HUDEP-2 (cell line): ENCODE measurements around the gene LUZP2.

Experiments used
- DNase-seq, 76 experiments: peaks; one replicate each; lab custom pipeline; 2025; ENCODE audit not compliant: unreplicated experiment in 76 of 76; lab: John Stamatoyannopoulos, UW

The LUZP2 gene

GRCh38 chr11:24496736-24497725 lies at the start of gene LUZP2:
TSS of gene LUZP2 (plus strand) at chr11:24497053.
- no peak for DNase-seq

DNA sequence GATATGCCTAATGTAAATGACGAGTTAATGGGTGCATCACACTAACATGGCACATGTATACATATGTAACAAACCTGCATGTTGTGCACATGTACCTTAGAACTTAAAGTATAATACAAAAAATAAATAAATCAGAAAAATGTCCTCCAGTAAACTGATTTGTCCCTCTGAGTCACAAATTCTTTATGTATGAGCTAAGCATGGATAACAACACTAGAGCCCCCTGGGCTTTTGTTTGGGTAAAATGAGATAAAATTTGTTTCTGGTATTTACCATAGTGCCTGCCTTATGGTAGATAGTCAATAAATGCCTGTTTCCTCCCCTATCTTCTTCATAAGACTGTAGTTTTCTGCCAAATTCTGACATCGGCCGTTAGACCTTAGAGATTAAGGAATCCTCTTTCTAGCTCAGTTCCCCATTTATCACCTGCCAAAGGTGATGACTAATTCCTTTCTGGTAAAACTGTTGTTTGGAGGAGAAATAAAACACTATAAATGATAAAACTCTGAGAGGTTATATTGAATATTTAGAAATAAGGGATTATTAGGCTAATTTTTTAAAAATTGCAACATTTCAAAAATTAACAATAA lies 43.6 kb upstream of the LUZP2 start:
- peak in 12 of 76 experiments; percentile 14 to 72 (median 52) for DNase-seq

GRCh38 chr11:24457985-24458384 lies 38.9 kb upstream of the LUZP2 start:
- no peak for DNase-seq

DNA sequence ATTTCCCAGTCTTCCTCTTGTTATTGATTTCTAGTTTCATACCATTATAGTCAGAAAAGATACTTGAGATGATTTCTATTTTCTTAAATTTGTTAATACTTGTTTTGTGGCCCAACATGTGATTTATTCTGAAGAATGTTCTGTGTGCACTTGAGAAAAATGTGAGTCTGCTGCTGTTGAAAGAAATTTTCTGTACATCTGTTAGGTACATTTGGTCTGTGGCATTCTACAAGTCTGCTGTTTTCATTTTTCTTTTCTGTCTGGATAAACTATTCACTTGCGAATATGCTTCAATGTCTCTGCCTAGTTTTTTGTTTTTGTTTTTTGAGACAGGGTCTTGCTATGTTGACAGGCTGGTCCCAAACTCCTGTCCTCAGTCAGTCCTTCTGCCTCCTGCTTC lies 26.4 kb upstream of the LUZP2 start:
- no peak for DNase-seq

DNA sequence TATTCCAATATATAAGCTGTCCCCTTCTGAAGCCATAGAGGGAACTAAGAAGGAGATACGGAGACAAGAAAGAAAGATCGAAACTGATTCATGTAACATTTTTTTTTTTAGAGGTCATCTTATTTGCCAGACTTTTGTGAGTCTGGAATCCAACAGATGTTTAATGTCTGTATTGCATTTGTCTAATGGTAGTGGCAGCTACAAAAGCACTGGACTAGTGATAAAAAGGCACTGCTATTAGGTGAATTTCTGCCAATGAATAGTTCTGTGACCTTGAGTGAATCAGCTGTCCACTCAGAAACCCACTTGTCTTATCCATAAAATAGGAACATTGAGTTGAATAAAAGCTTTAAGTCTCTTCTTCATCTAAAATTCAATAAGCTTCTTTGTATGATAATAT lies 25.8 kb upstream of the LUZP2 start:
- no peak for DNase-seq

DNA sequence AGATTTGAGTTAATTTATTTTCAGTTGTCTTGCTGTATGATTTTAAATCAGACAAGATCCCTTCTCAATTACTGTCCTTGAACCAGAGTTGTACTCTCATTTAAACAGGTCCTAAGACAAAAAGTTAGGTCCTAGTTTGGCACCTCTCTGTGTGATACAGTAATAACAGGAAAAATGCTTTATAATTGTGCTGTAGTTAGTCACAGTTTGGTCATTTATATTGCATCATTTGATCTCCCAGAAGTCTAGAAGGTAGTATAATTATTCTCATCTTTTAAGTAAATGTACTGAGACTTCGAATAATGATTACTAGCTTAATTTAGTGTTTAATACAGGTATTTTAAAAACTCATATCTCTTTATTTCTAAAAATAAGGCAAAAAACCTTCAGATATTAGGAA lies 18.1 kb upstream of the LUZP2 start:
- DNase-seq: no peak

- DNase-seq: no peak
These were observed 7.4 kb upstream of the LUZP2 start for GRCh38 chr11:24489477-24489876.

DNA sequence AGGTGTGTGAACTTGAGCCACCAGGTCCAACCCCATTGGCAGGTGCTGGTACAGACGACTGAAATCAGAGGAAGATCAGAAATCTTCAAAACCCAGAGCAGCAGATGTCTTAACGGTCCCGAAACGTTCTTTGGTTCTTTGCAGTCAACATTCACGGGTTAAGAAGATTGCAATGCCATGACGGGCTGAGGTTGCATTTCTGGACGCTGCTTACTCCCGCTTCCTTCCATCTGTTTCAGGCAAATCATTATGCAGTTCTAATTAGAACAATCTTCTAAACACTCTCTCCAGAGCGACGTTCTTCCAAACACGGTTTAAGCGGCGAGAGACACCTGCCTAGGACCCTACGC lies 492 bp upstream of the LUZP2 start:
- no peak for DNase-seq

DNA sequence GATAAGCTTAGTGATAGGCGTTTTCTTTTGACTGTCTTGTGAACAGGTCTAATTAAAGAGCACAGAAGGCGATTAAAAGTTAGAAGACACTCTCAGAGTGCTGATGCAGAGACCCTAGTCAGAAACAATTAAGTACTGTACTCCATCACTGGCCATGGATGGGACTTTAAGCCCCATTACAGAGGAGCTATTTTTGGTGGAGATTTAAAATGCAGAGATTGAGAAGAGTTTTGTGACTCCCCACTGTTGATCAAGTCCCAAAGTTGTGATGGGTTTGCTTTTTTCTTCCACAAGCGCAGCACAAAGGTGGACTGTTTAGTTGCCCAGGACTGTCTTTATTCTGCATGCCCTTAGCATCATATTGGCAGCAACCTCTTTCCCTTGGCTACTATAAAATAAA lies 978 bp downstream of the LUZP2 start:
- no peak for DNase-seq

DNA sequence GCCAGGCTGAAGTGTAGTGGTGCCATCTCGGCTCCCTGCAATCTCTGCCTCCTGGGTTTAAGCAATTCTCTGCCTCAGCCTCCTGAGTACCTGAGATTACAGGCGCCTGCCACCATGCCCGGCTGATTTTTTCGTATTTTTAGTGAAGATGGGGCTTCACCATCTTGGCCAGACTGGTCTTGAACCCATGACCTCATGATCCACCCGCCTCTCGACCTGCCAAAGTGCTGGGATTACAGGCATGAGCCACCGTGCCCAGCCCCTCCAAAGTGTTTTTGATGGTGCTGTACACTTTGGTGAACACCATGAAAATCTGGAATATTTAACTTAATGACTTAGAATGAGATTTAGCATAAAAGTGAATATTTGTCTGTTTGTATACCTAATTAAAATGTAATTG lies 5.6 kb downstream of the LUZP2 start:
- no peak for DNase-seq

DNA sequence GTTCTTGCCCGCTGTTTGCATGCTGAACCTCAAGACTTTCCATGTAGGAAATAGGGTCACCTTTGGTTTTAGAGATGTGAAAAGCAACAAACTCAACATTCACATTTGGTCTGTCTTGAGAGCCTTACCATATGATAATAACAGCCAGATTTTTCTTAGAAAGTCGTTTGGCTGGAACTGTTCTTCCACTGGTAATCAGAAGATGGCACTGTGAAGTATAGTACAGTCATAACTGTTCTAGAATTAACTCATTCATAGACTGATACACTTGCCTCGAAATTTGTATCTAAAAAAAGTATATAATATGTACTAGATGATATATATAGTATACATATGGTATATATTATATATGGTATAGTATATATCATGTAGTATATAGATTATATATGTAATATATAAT lies 12.3 kb downstream of the LUZP2 start:
- no peak for DNase-seq

GRCh38 chr11:24511511-24511910 lies 14.7 kb downstream of the LUZP2 start:
- DNase-seq: no peak

DNA sequence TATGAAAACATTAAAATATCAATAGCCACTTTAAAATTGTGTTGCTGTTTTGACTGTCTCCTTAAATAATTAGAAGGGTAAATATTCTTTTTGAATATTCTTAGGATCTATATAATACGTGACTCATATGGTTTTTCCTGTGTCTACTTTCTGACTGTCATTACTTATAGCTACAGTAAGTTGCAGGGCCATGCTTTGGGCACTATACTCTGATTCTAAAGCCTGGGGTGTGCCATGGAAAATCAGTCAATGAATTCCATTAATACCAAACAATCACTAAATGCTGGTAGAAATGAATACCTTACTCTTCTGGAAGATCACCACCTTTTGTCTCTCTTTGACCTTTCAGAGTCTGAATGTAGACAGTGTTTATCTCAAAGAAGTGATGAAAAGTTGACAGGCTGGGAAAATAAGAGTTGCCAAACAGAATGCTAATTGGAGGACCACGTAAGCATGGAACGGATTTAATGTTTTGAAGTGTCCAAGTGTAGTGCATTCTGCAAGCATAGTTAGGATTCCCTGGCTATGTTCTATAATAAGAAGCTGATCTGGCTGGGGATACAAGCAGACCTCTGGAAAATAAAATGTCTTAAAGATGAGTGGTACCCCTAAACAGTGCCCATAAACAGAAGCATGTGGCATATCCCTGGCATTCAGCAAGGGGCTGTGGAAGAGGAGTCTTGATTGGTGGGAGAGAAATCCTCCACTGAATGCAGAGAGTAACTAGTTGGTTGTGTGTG lies 16.8 kb downstream of the LUZP2 start:
- DNase-seq: no peak

DNA sequence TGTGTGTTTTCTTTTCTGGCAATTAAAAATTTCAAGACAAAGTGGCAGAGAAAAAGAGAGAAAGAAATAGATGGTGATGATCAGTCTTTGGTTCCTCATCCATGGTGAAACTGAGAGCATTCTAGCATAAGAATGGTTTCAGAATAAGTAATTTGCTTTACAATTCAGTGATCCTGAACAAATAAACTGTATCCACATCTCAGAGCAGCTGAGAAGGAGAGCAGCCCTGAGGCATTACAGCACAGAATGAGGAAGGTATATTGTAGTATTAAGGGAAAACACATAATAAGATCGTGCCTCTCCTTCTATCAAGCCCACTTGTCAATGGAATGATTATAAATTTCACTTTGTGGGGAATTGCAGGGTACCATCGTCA lies 17.4 kb downstream of the LUZP2 start:
- DNase-seq: no peak

DNA sequence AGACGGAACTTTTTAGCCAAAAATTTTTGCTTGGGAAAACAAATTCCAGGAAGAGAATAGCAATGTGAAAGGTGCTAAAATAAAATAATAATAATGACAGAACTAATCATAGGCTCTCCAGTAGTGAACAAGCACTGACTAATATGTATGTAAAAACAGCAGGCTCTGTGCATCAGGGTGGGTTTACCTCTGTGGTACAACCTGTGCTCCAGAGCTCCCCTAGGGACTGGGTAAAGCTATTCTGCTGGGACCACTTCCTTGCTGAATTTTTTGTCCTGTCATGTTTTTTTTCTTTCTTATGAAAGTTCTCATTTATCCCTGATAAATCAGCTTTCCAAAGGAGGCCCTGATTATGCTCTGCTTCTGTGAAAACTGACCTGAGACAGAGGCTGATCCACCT lies 18.8 kb downstream of the LUZP2 start:
- no peak for DNase-seq

GRCh38 chr11:24516638-24517037 lies 19.8 kb downstream of the LUZP2 start:
- no peak for DNase-seq

- DNase-seq: no peak
These were observed 24.7 kb downstream of the LUZP2 start for GRCh38 chr11:24521601-24522000.

DNA sequence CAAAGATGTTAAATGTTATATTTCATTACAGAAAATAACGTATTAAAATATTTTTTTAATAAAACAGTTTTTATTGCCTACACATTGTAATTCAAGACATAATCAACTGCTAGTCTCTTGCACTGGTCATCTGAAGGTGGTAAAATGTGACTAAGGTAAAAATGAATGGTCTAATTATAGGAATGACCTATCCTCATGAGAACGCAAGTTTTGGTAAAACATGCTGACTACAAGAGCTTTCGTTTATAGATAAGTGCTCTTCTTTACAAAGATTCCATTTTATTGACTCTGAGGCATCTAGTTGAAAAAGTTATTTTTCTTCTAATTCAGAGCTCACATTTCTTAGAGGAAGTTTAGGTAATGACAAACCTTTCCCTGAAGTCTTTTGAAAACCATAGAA lies 27.3 kb downstream of the LUZP2 start:
- DNase-seq: no peak

- DNase-seq: no peak
These were observed 34.7 kb downstream of the LUZP2 start for GRCh38 chr11:24531528-24531927.

DNA sequence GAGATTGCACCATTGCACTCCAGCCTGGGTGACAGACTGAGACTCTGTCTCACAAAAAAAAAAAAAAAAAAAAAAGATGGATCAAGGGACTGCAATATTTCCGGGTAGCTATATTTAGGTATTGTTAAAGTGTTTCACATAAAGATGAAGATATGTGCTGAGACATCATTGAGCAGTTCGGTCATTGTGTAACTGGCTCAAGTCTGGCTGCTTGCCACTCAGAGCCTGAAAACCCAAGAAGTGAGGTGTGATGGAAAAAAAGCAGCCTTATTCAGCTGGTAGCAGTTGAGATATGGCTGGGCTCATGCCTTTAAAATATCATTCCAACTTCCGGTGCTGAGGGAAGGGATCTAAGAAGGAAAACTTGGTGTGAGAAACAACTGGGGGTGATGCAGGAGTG lies 46.9 kb downstream of the LUZP2 start:
- DNase-seq: no peak

DNA sequence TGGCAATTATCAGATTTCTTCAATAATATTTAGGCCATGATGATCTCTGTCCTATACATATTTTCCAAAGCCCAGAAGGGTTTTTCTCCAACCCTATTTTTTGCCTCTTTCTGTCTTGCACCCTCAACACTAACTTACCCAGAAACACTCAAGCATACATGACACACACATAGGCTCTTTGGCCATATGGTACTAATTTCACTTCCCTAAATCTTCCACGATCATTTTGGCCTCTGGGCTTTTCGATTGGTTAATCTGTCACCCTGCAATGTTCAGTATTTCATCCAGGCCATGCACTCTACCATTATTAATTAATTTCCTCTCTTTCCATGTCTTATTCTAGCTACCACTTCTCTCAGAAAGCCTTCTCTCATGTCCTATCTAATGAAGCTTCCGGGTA lies 59.8 kb downstream of the LUZP2 start:
- no peak for DNase-seq

- no peak for DNase-seq
These were observed 62.5 kb downstream of the LUZP2 start for GRCh38 chr11:24559315-24559714.
